Heart right ventricle (tissue), 16 donors: ENCODE results near the gene ATXN7L2. TPM values are rescaled to one million over a fixed set of nuclear protein-coding genes. Genes with fewer than 3 reads are reported as not detected.

ENCODE experiments used
- ATAC-seq, 8 donors: fragments of 200-7000 bp; cut with Tn5 transposase; one replicate each; pipeline ENCODE4 v1.9.1; 2020; ENCODE audit warnings: mild to moderate bottlenecking in 8 of 8, moderate library complexity in 8 of 8, moderate number of reproducible peaks in 1 of 8
- DNase-seq, 2 donors: peaks; one replicate each; pipeline ENCODE4 v3.0.0-alpha.2; 2020
- H3K27ac ChIP-seq, 10 donors: fragments of 200-600 bp; sonication (generic) in 2 of 10; one replicate each; pipeline versions ENCODE4 v1.5.0 to v1.8.0; 2020 to 2022; ENCODE audit warnings: mild to moderate bottlenecking in 3 of 10
- H3K27me3 ChIP-seq, 7 donors: fragments of 200-600 bp; one replicate each; pipeline ENCODE4 v1.8.0; 2021 to 2022; ENCODE audit warnings: mild to moderate bottlenecking in 2 of 7
- H3K36me3 ChIP-seq, 9 donors: fragments of 200-600 bp; sonication (generic) in 1 of 9; one replicate each; pipeline versions ENCODE4 v1.5.0 to v1.8.0; 2020 to 2022; ENCODE audit warnings: mild to moderate bottlenecking in 2 of 9
- H3K4me1 ChIP-seq, 9 donors: fragments of 200-600 bp; sonication (generic) in 1 of 9; one replicate each; pipeline versions ENCODE4 v1.5.0 to v1.8.0; 2020 to 2022; ENCODE audit warnings: mild to moderate bottlenecking in 4 of 9
- H3K4me3 ChIP-seq, 10 donors: fragments of 200-600 bp; sonication (generic) in 2 of 10; one replicate each; pipeline versions ENCODE4 v1.5.0 to v1.8.0; 2020 to 2022; ENCODE audit warnings: mild to moderate bottlenecking in 7 of 10, moderate library complexity in 2 of 10
- H3K9me3 ChIP-seq, 11 donors: fragments of 200-600 bp in 10 of 11; sonication (generic) in 2 of 11; one replicate each; pipeline versions ENCODE4 v1.5.0 to v1.8.0; 2013 to 2022; ENCODE audit warnings: mild to moderate bottlenecking in 2 of 11, control low read depth in 1 of 11, moderate library complexity in 1 of 11
- CTCF ChIP-seq, 9 donors: fragments of 200-600 bp; sonication (generic) in 2 of 9; IDR thresholded peaks; one replicate each; pipeline versions ENCODE4 v1.5.0 to v1.8.0; 2021 to 2022; ENCODE audit warnings: antibody characterized with exemption in 9 of 9, mild to moderate bottlenecking in 5 of 9, moderate library complexity in 1 of 9
- WGBS, 2 donors: extraction: QIAGEN DNeasy Blood & Tissue Kit; methylation state at CpG; one replicate each; pipeline ENCODE4 v1.1.7; 2013; ENCODE audit warnings: inconsistent platforms in 1 of 2; 5-methylcytosine and 5-hydroxymethylcytosine counted together
- intact Hi-C, 10 donors: fragments of 100-400 bp; cut with DNase I; formaldehyde crosslinking; loops; one replicate each; pipeline versions ENCODE4 v1.11.1 to v1.14.2; 2022
- polyA plus RNA-seq, 2 donors: library from polyadenylated mRNA; stranded (reverse); fragments of 200-250 nt; gene quantifications; one replicate each; pipeline ENCODE4 v1.2.3, GENCODE V29; 2013
- total RNA-seq, 10 donors: library from RNA; stranded (reverse); fragmentation: NEBNext Ultra II Directional in 3 of 10; extraction: Animal tissue kit (Norgen Biotek cat#: 25700) in 3 of 10; gene quantifications; one replicate each; pipeline versions ENCODE4 v1.2.1 to v1.2.4, GENCODE V29; 2021 to 2023
- donor health status: Arrhythmogenic right ventricular cardiomyopathy.
- donor health status: ischemic (EF 13 %, LVEDD 7.1; RV severe dilation, severe dysfunction).
- donor health status: healthy with polysubstance abuse.
- donor health status: DM: no; HTN: yes; CAD: no.
- donor health status: DM: no; HTN: no; CAD: no.
- donor health status: ischemic (EF 25% LVEDD 6.9; RV normal size, moderate dysfunction).
- donor health status: ischemic (EF 25% LVEDD 5.7; RV mildly dilated, moderate dysfunction).
- donor health status: healthy.
- donor health status: DM: yes; HTN: yes; CAD: no.
- donor health status: Ischemic cardiomyopathy.
- donor health status: ischemic (EF 35%, LVEDD 5.7; RV mildly dilated, moderate dysfunction).
- donor health status: nonischemic (EF 11% LVEDD 7.7; RV severe dilation, severe dysfunction).
- donor health status: DM: yes; HTN: yes; CAD: no.
- donor health status: PGD.
- donor health status: ischemic (EF 29% LVEDD 5.4; RV normal size, mild dysfunction).
- donor health status: nonischemic (EF 23%, LVEDD 6.1; RV moderate dilation, normal function).

ATXN7L2 gene
- total and polyA plus RNA-seq, 12 donors: 1.8 to 11.4 (median 2.6) TPM

- ATAC-seq (no peak), DNase-seq (no peak)
- 35 to 38% methylated on average over 3 of the region's 3 CpGs for WGBS, 2 donors
- H3K27ac ChIP-seq: no peak overlapping the region
- no peak for TF ChIP-seq CTCF (IDR thresholded peaks at IDR 0.05)
- no peaks in the 10 kb centered on the region for H3K9me3 ChIP-seq
- peaks cover 8 to 23% (median 18%) of the 10 kb centered on the region in 9 donors for H3K4me1 ChIP-seq
- H3K27me3 ChIP-seq: peaks cover 0 to 9% (median 0%) of the 10 kb centered on the region in 7 donors
- peaks cover 0 to 37% (median 2%) of the 10 kb centered on the region in 9 donors for H3K36me3 ChIP-seq
- peak overlapping the region in 8 of 10 donors; percentile 56 to 90 (median 82) for H3K4me3 ChIP-seq
- intact Hi-C loops: loop anchor here in 1 of 10 donors (10.0 kb wide), 1 partner anchor 60 kb away; the partner anchor contains the start of gene PSMA5
Observed at GRCh38 chr1:109485001-109485400, 1.3 kb downstream of the ATXN7L2 start.

- no peak for ATAC-seq
- no peaks in the 10 kb centered on the region for H3K9me3 ChIP-seq
- intact Hi-C loops: loop anchor here in 1 of 10 donors (10.0 kb wide), 1 partner anchor 62 kb away; the partner anchor contains the start of gene PSMA5
Observed at GRCh38 chr1:109487261-109487660, 3.6 kb downstream of the ATXN7L2 start.

GRCh38 chr1:109488201-109488600, 4.5 kb downstream of the ATXN7L2 start:
- no peak for TF ChIP-seq CTCF (IDR thresholded peaks at IDR 0.05)
- 77 to 82% methylated on average over 5 of the region's 5 CpGs for WGBS, 2 donors
- Histone ChIP-seq H3K4me1 (peaks cover 5 to 27% (median 17%) of the 10 kb centered on the region in 9 donors), H3K27me3 (peaks cover 0 to under 1% (median 0%) of the 10 kb centered on the region in 7 donors), H3K36me3 (peaks cover 0 to 36% (median 0%) of the 10 kb centered on the region in 9 donors), H3K27ac (no peak overlapping the region), H3K9me3 (no peaks in the 10 kb centered on the region), H3K4me3 (no peak overlapping the region)
- ATAC-seq: no peak
- DNase-seq: no peak
- intact Hi-C loops: loop anchor here in 1 of 10 donors (10.0 kb wide), 1 partner anchor 63 kb away; the partner anchor contains the start of gene PSMA5

More at GRCh38 chr1:109487261-109487660, 3.6 kb downstream of the ATXN7L2 start:
- no peak for DNase-seq
- Histone ChIP-seq H3K36me3 (peaks cover 0 to 36% (median 0%) of the 10 kb centered on the region in 9 donors), H3K27me3 (peaks cover 0 to 5% (median 0%) of the 10 kb centered on the region in 7 donors), H3K4me1 (peaks cover 8 to 32% (median 21%) of the 10 kb centered on the region in 9 donors), H3K4me3 (no peak overlapping the region), H3K27ac (no peak overlapping the region)
- WGBS, 2 donors: 64 to 68% methylated on average over 5 of the region's 5 CpGs
- TF ChIP-seq CTCF (IDR thresholded peaks at IDR 0.05): no peak

GRCh38 chr1:109488696-109489095, 5.0 kb downstream of the ATXN7L2 start:
- Histone ChIP-seq H3K27me3 (no peaks in the 10 kb centered on the region), H3K9me3 (no peaks in the 10 kb centered on the region), H3K36me3 (peaks cover 0 to 36% (median 0%) of the 10 kb centered on the region in 9 donors), H3K4me1 (peaks cover 2 to 28% (median 18%) of the 10 kb centered on the region in 9 donors), H3K27ac (no peak overlapping the region), H3K4me3 (no peak overlapping the region)
- WGBS, 2 donors: 92 to 93% methylated on average over 12 of the region's 12 CpGs
- ATAC-seq: no peak
- DNase-seq: no peak
- intact Hi-C loops: loop anchor here in 1 of 10 donors (10.0 kb wide), 1 partner anchor 64 kb away; the partner anchor contains the start of gene PSMA5
- no peak for TF ChIP-seq CTCF (IDR thresholded peaks at IDR 0.05)
